Measurements from ENCODE around the gene HLA-DPB1.

HLA-DPB1 gene

DNA sequence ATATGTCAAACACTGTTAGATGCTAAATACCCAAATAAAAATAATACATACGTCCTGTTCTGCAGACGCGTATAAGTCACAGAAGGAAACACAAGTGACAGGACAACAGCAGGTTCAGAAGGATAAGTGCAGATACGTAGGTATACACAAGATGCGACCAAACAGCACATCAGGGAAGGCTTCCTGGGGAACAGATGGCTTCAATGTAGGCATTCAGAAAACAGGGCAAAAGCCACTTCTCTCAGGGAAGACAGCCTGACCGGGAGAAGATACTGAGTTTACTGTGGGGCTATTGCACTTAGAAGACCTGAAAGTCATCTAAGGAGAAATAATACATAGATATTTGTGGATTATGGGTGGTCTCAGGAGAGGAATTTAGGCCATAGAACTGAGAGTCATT, 4.2 kb upstream of the HLA-DPB1 start:
- TF ChIP-seq, protein P1, sequence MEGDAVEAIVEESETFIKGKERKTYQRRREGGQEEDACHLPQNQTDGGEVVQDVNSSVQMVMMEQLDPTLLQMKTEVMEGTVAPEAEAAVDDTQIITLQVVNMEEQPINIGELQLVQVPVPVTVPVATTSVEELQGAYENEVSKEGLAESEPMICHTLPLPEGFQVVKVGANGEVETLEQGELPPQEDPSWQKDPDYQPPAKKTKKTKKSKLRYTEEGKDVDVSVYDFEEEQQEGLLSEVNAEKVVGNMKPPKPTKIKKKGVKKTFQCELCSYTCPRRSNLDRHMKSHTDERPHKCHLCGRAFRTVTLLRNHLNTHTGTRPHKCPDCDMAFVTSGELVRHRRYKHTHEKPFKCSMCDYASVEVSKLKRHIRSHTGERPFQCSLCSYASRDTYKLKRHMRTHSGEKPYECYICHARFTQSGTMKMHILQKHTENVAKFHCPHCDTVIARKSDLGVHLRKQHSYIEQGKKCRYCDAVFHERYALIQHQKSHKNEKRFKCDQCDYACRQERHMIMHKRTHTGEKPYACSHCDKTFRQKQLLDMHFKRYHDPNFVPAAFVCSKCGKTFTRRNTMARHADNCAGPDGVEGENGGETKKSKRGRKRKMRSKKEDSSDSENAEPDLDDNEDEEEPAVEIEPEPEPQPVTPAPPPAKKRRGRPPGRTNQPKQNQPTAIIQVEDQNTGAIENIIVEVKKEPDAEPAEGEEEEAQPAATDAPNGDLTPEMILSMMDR (IDR thresholded peaks at IDR 0.05; ENCODE audit: insufficient read depth, missing control alignments), result no peak
- FAIRE-seq, result no peak
- no peak for DNase-seq (ENCODE audit: insufficient read length, low spot score)

- TF ChIP-seq, protein P1 (IDR thresholded peaks at IDR 0.05; ENCODE audit: insufficient read depth, missing control alignments), result no peak
- no peak for DNase-seq (ENCODE audit: insufficient read length, low spot score)
- no peak for FAIRE-seq
Measured at GRCh38 chr6:33072508-33073100, 3.2 kb upstream of the HLA-DPB1 start.

GRCh38 chr6:33073431-33073871, 2.3 kb upstream of the HLA-DPB1 start, which contains the start of gene HLA-DPA1:
Gene HLA-DPA1, minus strand, starts transcription at chr6:33073649.
- FAIRE-seq (no peak), DNase-seq (ENCODE audit: insufficient read length, low spot score) (no peak)
- TF ChIP-seq, protein P1 (IDR thresholded peaks at IDR 0.05; ENCODE audit: insufficient read depth, missing control alignments), result no peak

- TF ChIP-seq, protein P1 (IDR thresholded peaks at IDR 0.05; ENCODE audit: insufficient read depth, missing control alignments), result no peak
- FAIRE-seq (no peak), DNase-seq (ENCODE audit: insufficient read length, low spot score) (no peak)
Measured at GRCh38 chr6:33075208-33075567, 602 bp upstream of the HLA-DPB1 start.

GRCh38 chr6:33076406-33076934, 680 bp downstream of the HLA-DPB1 start:
- TF ChIP-seq, protein P1 (IDR thresholded peaks at IDR 0.05; ENCODE audit: insufficient read depth, missing control alignments), result no peak
- no peak for FAIRE-seq

GRCh38 chr6:33077908-33078307, 2.1 kb downstream of the HLA-DPB1 start:
- no peak for FAIRE-seq

More at GRCh38 chr6:33076406-33076934, 680 bp downstream of the HLA-DPB1 start:
- DNase-seq (ENCODE audit: insufficient read length, low spot score), result no peak

GRCh38 chr6:33078442-33078841, 2.7 kb downstream of the HLA-DPB1 start:
- FAIRE-seq, result no peak
- no peak for DNase-seq (ENCODE audit: insufficient read length, low spot score)
- TF ChIP-seq, protein P1 (IDR thresholded peaks at IDR 0.05; ENCODE audit: insufficient read depth, missing control alignments), result no peak

More at GRCh38 chr6:33077908-33078307, 2.1 kb downstream of the HLA-DPB1 start:
- DNase-seq (ENCODE audit: insufficient read length, low spot score), result no peak
- TF ChIP-seq, protein P1 (IDR thresholded peaks at IDR 0.05; ENCODE audit: insufficient read depth, missing control alignments), result no peak
